ENCODE results near the gene CAP1. TPM values are rescaled to one million over a fixed set of nuclear protein-coding genes. Genes with fewer than 3 reads are reported as not detected.
A peak's percentile ranks its signal among the peaks of the same experiment; 100 is the strongest.
"Not testable (repeated sequence)": the region's sequence is repeated elsewhere in the genome, so short reads cannot be mapped to it uniquely, and the experiment has no call there.

Gene CAP1
- total and polyA plus RNA-seq, 12 donors, result 59.9 to 304 (median 204) TPM

DNA sequence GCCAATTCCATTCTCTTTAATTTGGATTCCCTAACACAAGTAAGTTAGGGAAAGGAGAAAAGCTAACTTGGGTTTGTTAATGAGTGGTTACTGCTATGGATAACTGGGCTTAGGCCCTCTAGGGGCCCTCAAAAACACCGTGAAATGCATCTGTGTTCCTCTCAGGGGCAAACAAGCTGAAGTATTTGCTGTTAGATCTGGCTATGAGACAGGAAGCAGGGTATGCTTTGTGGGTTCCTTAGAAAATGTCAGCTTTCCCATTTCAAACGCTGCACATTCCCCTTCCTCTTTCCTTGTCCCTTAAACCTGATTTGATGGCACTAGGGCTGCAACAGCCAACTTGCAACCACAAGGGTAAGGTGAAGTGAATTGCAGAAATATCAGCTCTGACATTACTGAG is 5.7 kb upstream of the CAP1 start:
- Histone ChIP-seq H3K36me3 (replicated peaks in 1 of 2) (no peaks in the 10 kb centered on the region), H3K4me1 (replicated peaks in 1 of 2) (peaks cover 15 to 31% of the 10 kb centered on the region in 2 donors), H3K4me3 (no peak overlapping the region), H3K27me3 (no peaks in the 10 kb centered on the region), H3K27ac (no peak overlapping the region), H3K9me3 (replicated peaks in 1 of 3) (no peaks in the 10 kb centered on the region)
- intact Hi-C loops (cut with DNase I), result no loop called here
- DNase-seq, result no peak
- WGBS, 4 donors, result 68 to 80% (median 73%) methylated on average over 2 of the region's 2 CpGs
- TF ChIP-seq, protein P1, sequence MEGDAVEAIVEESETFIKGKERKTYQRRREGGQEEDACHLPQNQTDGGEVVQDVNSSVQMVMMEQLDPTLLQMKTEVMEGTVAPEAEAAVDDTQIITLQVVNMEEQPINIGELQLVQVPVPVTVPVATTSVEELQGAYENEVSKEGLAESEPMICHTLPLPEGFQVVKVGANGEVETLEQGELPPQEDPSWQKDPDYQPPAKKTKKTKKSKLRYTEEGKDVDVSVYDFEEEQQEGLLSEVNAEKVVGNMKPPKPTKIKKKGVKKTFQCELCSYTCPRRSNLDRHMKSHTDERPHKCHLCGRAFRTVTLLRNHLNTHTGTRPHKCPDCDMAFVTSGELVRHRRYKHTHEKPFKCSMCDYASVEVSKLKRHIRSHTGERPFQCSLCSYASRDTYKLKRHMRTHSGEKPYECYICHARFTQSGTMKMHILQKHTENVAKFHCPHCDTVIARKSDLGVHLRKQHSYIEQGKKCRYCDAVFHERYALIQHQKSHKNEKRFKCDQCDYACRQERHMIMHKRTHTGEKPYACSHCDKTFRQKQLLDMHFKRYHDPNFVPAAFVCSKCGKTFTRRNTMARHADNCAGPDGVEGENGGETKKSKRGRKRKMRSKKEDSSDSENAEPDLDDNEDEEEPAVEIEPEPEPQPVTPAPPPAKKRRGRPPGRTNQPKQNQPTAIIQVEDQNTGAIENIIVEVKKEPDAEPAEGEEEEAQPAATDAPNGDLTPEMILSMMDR (IDR thresholded peaks at IDR 0.05), result no peak

DNA sequence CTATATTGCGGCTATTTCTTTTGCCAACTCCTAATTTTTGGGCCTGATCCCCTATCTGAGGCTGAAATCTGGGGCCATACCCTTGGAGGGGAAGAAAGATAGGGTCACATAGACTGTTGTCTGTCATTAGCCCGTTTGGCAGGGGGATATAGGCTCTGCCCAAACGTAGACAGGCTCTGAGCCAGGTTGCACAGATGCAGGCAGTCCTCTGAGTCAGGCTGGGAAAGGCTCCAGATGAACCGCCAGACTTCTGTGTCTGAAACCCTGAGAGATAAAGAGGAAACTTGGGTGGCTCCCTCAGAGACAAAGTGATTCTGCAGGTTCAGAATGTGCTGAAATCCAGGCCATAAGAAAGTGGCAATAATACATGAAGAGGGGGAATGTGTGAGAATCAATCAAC is 4.0 kb upstream of the CAP1 start:
- DNase-seq, result peak; percentile 76 to 94 (median 90)
- TF ChIP-seq, protein P1 (IDR thresholded peaks at IDR 0.05), result no peak
- TF ChIP-seq POLR2A (IDR thresholded peaks at IDR 0.05), result no peak
- Histone ChIP-seq H3K9me3 (replicated peaks in 1 of 3) (no peaks in the 10 kb centered on the region), H3K4me3 (no peak overlapping the region), H3K36me3 (replicated peaks in 1 of 2) (no peaks in the 10 kb centered on the region), H3K27ac (peak overlapping the region in 4 of 5 donors; percentile 64 to 72 (median 68)), H3K27me3 (no peaks in the 10 kb centered on the region), H3K4me1 (replicated peaks in 1 of 2) (peaks cover 15 to 34% of the 10 kb centered on the region in 2 donors)
- WGBS, 4 donors, result 10 to 20% (median 12%) methylated on average over 3 to 4 of the region's 4 CpGs
- intact Hi-C loops (cut with DNase I), result no loop called here

DNA sequence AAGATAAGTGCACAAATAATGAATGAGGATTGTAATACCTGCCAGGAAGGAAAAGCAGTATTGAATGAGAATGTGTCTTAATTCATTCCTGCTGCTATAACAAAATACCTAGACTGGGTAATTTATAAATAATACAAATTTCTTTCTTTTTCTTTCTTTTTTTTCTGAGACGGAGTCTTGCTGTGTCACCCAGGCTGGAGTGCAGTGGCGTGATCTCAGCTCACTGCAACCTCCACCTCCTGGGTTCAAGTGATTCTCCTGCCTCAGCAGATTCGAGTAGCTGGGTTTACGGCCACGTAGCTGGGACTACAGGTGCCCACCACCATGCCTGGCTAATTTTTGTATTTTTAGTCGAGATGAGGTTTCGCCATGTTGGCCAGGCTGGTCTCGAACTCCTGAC is 3.3 kb upstream of the CAP1 start:
- H3K9me3 ChIP-seq (replicated peaks in 1 of 3); H3K36me3 ChIP-seq (replicated peaks in 1 of 2); H3K4me3 ChIP-seq; H3K27me3 ChIP-seq; intact Hi-C loops (cut with DNase I); DNase-seq: not testable (repeated sequence)
- Histone ChIP-seq H3K4me1 (replicated peaks in 1 of 2) (peaks cover 15 to 41% of the 10 kb centered on the region in 2 donors), H3K27ac (peak overlapping the region in 4 of 5 donors; percentile 64 to 72 (median 68))
- 81 to 94% (median 88%) methylated on average over 7 to 8 of the region's 8 CpGs for WGBS, 4 donors

DNA sequence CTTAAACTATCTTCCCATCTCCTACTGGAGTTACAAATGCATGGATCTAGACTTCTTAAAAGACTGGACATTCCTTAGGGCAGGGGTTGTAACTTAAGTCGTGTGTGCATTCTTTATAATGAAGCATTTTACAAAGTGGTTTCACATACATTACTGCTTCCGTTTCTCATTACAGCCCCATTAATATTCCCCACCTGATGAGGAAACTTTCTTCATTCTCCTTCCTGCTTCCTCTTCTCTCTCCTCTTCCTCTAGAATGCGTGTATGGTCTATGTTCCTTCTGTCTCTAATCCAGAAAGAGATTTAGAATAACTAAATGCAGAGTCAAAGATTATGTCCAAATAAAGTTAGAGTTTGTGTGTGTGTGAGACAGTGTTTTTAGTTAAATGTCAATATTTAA is 1.8 kb upstream of the CAP1 start:
- peaks cover 0 to 3% of the 10 kb centered on the region in 2 donors for H3K36me3 ChIP-seq (replicated peaks in 1 of 2)
- intact Hi-C loops (cut with DNase I), result no loop called here
- peaks cover 15 to 55% of the 10 kb centered on the region in 2 donors for H3K4me1 ChIP-seq (replicated peaks in 1 of 2)
- H3K4me3 ChIP-seq, result no peak overlapping the region
- WGBS, 4 donors, result 53 to 78% (median 63%) methylated on average over 3 of the region's 3 CpGs
- no peaks in the 10 kb centered on the region for H3K27me3 ChIP-seq
- TF ChIP-seq POLR2A (IDR thresholded peaks at IDR 0.05), result no peak
- TF ChIP-seq, protein P1 (IDR thresholded peaks at IDR 0.05), result no peak
- DNase-seq, result no peak
- peak overlapping the region in 4 of 5 donors; percentile 92 to 97 (median 96) for H3K27ac ChIP-seq
- no peaks in the 10 kb centered on the region for H3K9me3 ChIP-seq (replicated peaks in 1 of 3)

DNA sequence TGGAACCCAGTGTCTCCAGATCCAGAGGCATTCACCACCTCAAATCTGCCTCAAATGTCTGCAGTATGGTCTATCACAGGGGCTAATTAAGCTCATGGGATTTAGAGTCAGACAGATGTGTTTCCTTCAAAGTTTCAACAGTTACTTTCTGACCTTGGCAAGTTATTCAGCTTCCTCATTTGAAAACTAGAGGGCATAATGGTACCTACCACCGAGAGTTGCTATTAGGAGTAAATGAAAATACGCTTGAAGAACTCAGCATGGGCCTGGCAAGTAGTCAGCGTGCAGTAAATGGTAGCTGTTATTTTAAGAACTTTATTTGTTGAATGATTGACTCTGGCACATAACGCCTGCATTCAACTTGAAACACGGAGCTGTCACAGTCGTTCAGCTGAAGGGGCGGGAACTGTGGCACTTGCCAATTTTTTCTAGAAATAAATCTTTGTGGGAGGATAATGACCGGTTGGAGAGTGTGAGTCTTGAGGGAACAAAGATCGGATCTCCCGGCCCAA is 1.2 kb upstream of the CAP1 start:
- H3K4me3 ChIP-seq, result peak overlapping the region in 3 of 4 donors; percentile 49 to 90 (median 79)
- intact Hi-C loops (cut with DNase I), result no loop called here
- peaks cover 0 to 3% of the 10 kb centered on the region in 2 donors for H3K36me3 ChIP-seq (replicated peaks in 1 of 2)
- no peaks in the 10 kb centered on the region for H3K9me3 ChIP-seq (replicated peaks in 1 of 3)
- peaks cover 21 to 61% of the 10 kb centered on the region in 2 donors for H3K4me1 ChIP-seq (replicated peaks in 1 of 2)
- WGBS, 4 donors, result 0 to 2% (median 1%) methylated on average over 7 to 10 of the region's 10 CpGs
- TF ChIP-seq POLR2A (IDR thresholded peaks at IDR 0.05), result peak in 1 of 2 donors; percentile 41
- TF ChIP-seq, protein P1 (IDR thresholded peaks at IDR 0.05), result no peak
- peak overlapping the region; percentile 68 to 97 (median 95) for H3K27ac ChIP-seq
- peak in 3 of 7 donors; percentile 60 to 80 (median 61) for DNase-seq
- H3K27me3 ChIP-seq, result no peaks in the 10 kb centered on the region

Measured in adrenal gland (tissue), 12 donors.